GM12878 (cell line): ENCODE data around the gene SRCIN1. TPM values are rescaled to one million over a fixed set of nuclear protein-coding genes. Genes with fewer than 3 reads are reported as not detected.

Experiments used
- ATAC-seq: fragments of 200-7000 bp; cut with Tn5 transposase; 3 replicates; pipeline ENCODE4 v1.9.1; 2020; ENCODE audit warnings: mild to moderate bottlenecking, moderate library complexity
- BruUV-seq: library from RNA; stranded (reverse); fragments of 400-500 nt; replicated peaks from 2 replicates; lab custom pipeline; 2021; lab: Mats Ljungman, UMichigan
- CTCF ChIA-PET: fragments of 300-600 bp; sonication (Branson Sonifier 250); formaldehyde crosslinking; extraction: SDS; loops from one replicate; lab custom pipeline; 2021; ENCODE audit warnings: inconsistent platforms; lab: Yijun Ruan, JAX
- POLR2A ChIA-PET: fragments of 350-600 bp; formaldehyde crosslinking; extraction: SDS; loops from one replicate; lab custom pipeline; 2021; ENCODE audit warnings: inconsistent platforms; lab: Charles Lee
- RAD21 ChIA-PET: fragments of 300-600 bp; sonication (Branson Sonifier 250); formaldehyde crosslinking; loops from one replicate; lab custom pipeline; 2023; ENCODE audit warnings: antibody characterized with exemption; ENCODE audit not compliant: unreplicated experiment; lab: Charles Lee
- SMC1A ChIA-PET: fragments of 300-600 bp; sonication (Branson Sonifier 250); formaldehyde crosslinking; loops from one replicate; lab custom pipeline; 2023; ENCODE audit not compliant: unreplicated experiment, uncharacterized antibody; lab: Charles Lee
- DNase-seq: peaks from one replicate; pipeline ENCODE4 v3.0.0-alpha.2; 2011; ENCODE audit warnings: low read depth, low spot score
- FAIRE-seq: peaks from 3 replicates; lab custom pipeline; 2011; peaks lifted over from hg19 to GRCh38; lab: Jason Lieb, UNC
- H2AFZ ChIP-seq: 2 replicates; pipeline ENCODE4 v1.6.0; 2011; ENCODE audit warnings: low read depth, low read length, control low read depth; ENCODE audit not compliant: control insufficient read depth
- H3K27ac ChIP-seq: 2 replicates; pipeline ENCODE4 v1.5.1; 2011; ENCODE audit warnings: control low read depth; ENCODE audit not compliant: control insufficient read depth, insufficient read depth
- H3K27me3 ChIP-seq, 2 experiments: replicated peaks in 1 of 2; 2 replicates each; pipeline versions ENCODE4 v1.6.0 to v1.6.1; 2011; ENCODE audit warnings: low read length in 1 of 2; ENCODE audit not compliant: control insufficient read depth in 2 of 2, insufficient read depth in 2 of 2
- H3K36me3 ChIP-seq, 2 experiments: 2 replicates each; pipeline ENCODE4 v1.5.1; 2011; ENCODE audit warnings: low read length in 1 of 2; ENCODE audit not compliant: control insufficient read depth in 2 of 2, insufficient read depth in 2 of 2
- H3K4me1 ChIP-seq: 2 replicates; pipeline ENCODE4 v1.6.1; 2011; ENCODE audit warnings: mild to moderate bottlenecking, low read length, moderate library complexity, mixed read lengths; ENCODE audit not compliant: control insufficient read depth, insufficient read depth
- H3K4me2 ChIP-seq: 2 replicates; pipeline ENCODE4 v1.6.0; 2011; ENCODE audit warnings: control low read depth; ENCODE audit not compliant: control insufficient read depth, insufficient read depth
- H3K4me3 ChIP-seq: fragments of 200-600 bp; sonication (generic); 2 replicates; pipeline ENCODE4 v1.5.1; 2016
- H3K79me2 ChIP-seq: 2 replicates; pipeline ENCODE4 v1.6.0; 2011; ENCODE audit warnings: low read length; ENCODE audit not compliant: control insufficient read depth, insufficient read depth
- H3K9ac ChIP-seq: 2 replicates; pipeline ENCODE4 v1.8.0; 2011; ENCODE audit warnings: low read length, control low read depth, mixed read lengths; ENCODE audit not compliant: control insufficient read depth, insufficient read depth
- H3K9me3 ChIP-seq: replicated peaks from 3 replicates; pipeline ENCODE4 v1.5.1; 2011; ENCODE audit warnings: mild to moderate bottlenecking, low read length; ENCODE audit not compliant: control insufficient read depth, insufficient read depth
- H4K20me1 ChIP-seq: 2 replicates; pipeline ENCODE4 v1.6.0; 2011; ENCODE audit not compliant: control insufficient read depth, insufficient read depth
- CTCF ChIP-seq, 3 experiments: IDR thresholded peaks in 2 of 3; conservative IDR thresholded peaks in 1 of 3; 2 replicates each; pipeline ENCODE4 v1.5.1; 2011; ENCODE audit warnings: low read depth in 3 of 3, low read length in 3 of 3, mild to moderate bottlenecking in 3 of 3, control low read depth in 2 of 3, moderate library complexity in 2 of 3, inconsistent platforms in 1 of 3, mixed read lengths in 1 of 3; ENCODE audit not compliant: control insufficient read depth in 2 of 3, insufficient read depth in 1 of 3; ENCODE audit errors: extremely low read depth in 1 of 3
- ESRRA ChIP-seq: IDR thresholded peaks from 2 replicates; pipeline ENCODE4 v1.6.1; 2012; ENCODE audit warnings: mild to moderate bottlenecking, low read length, improper control_type of control experiment
- EZH2 ChIP-seq: IDR thresholded peaks from 2 replicates; pipeline ENCODE4 v1.6.1; 2012; ENCODE audit warnings: low read depth, mild to moderate bottlenecking, control low read depth, inconsistent platforms, low read length, borderline replicate concordance; ENCODE audit not compliant: control insufficient read depth
- JUND ChIP-seq: IDR thresholded peaks from 2 replicates; pipeline ENCODE4 v1.6.1; 2012; ENCODE audit warnings: low read depth, mild to moderate bottlenecking, low read length, improper control_type of control experiment, moderate library complexity
- POLR2AphosphoS5 ChIP-seq: IDR thresholded peaks from 2 replicates; pipeline ENCODE4 v1.6.1; 2011; ENCODE audit warnings: mild to moderate bottlenecking, low read length, inconsistent platforms
- TCF3 ChIP-seq: IDR thresholded peaks from 2 replicates; pipeline ENCODE4 v1.6.1; 2012; ENCODE audit warnings: low read depth, mild to moderate bottlenecking, low read length, borderline replicate concordance; ENCODE audit not compliant: insufficient read depth
- WGBS: methylation state at CpG from one replicate; pipeline ENCODE4 v1.1.6; 2016; ENCODE audit warnings: low lambda C conversion rate; ENCODE audit not compliant: insufficient replicate concordance, insufficient coverage; ENCODE audit errors: missing lambda C conversion rate; 5-methylcytosine and 5-hydroxymethylcytosine counted together
- in situ Hi-C: fragments of 300-500 bp; cut with MboI; formaldehyde crosslinking; loops from 9 replicates; pipeline ENCODE4 v1.14.3; 2018; ENCODE audit warnings: mixed read lengths
- intact Hi-C: fragments of 100-400 bp; cut with micrococcal nuclease; formaldehyde crosslinking; loops from one replicate; pipeline ENCODE4 v1.14.2; 2022; ENCODE audit not compliant: unreplicated experiment
- polyA plus RNA-seq, 11 experiments: library from polyadenylated mRNA; depleted of rRNA in 4 of 11; unstranded in 6 of 11; stranded (reverse) in 5 of 11; fragments of >200 nt; fragmentation: Nextera tagmentation in 4 of 11; fragmentation: Illumina TruSeq in 1 of 11; extraction: Ambion mirVana in 4 of 11; extraction: Trizol in 1 of 11; gene quantifications; 1 replicate in 1 of 11; 2 replicates in 10 of 11; pipeline versions ENCODE4 v1.2.1 to v1.2.3, GENCODE V29; 2011 to 2016; ENCODE audit warnings: inconsistent platforms in 2 of 11, missing spikeins in 2 of 11, low read depth in 1 of 11
- total RNA-seq, 4 experiments: library from RNA; depleted of rRNA in 3 of 4; stranded (reverse); fragments of >200 nt in 3 of 4; fragmentation: Illumina TruSeq in 1 of 4; extraction: Trizol in 1 of 4; gene quantifications; 2 replicates each; pipeline versions ENCODE4 v1.2.1 to v1.2.3, GENCODE V29; 2013 to 2021

Gene SRCIN1
- total and polyA plus RNA-seq, 10 of the 15 experiments (the other 5 are each of a cell fraction or from before 2014, with no cell fraction given) = under 0.01 to 0.74 (median 0.20) TPM; not detected in 3

DNA sequence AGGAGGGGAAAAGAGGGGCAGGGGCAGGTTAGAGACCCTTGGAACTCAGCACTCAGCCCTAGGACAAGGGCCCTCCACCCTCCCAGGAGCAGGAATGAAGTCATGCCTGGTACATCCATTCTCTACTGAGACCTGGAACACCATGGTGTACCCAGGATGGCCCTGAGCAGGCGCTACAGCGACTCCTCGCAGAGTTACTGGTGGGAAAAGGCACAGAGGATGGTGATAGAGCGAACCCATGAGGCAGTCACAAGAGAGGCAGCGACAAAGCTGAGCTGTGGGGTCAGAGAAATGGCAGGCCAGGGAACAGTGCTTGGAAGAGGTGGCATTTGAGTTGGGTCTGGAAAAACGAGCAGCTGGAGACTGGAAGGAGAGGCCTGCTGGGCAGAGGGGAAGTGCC lies 37.5 kb downstream of the SRCIN1 start:
- H2AFZ ChIP-seq = no peak overlapping the region
- no peak overlapping the region for H3K4me2 ChIP-seq
- no TSS peak for BruUV-seq
- H3K79me2 ChIP-seq = no peaks in the 10 kb centered on the region
- peaks cover 8% of the 10 kb centered on the region for H3K4me1 ChIP-seq
- TF ChIP-seq ESRRA (no peak), TCF3 (no peak), CTCF (IDR thresholded peaks at IDR 0.05 in 2 of 3, conservative IDR thresholded peaks at IDR 0.05 in 1 of 3; ENCODE audit: control insufficient read depth in 2 of 3, extremely low read depth in 1 of 3, insufficient read depth in 1 of 3, low read depth in 3 of 3, low read length in 3 of 3) (0 out of 6 replicates have a peak, but pooled peaks of 1 of the 3 experiments have one; percentile 2), EZH2 (no peak), JUND (no peak), POLR2AphosphoS5 (no peak)
- peaks cover 22 to 28% of the 10 kb centered on the region in 2 experiments for H3K27me3 ChIP-seq
- no peaks in the 10 kb centered on the region for H3K36me3 ChIP-seq
- ATAC-seq = no peak
- no peaks in the 10 kb centered on the region for H3K9me3 ChIP-seq
- RAD21 ChIA-PET = interaction anchor here (3.6 kb wide), 1 partner anchor 10 kb away, joined by 14 read pairs; no protein-coding TSS in a partner anchor
- CTCF ChIA-PET = interaction anchor here (3.1 kb wide), 1 partner anchor 10 kb away, joined by 15 read pairs; no protein-coding TSS in a partner anchor
- in situ Hi-C loops (no loop called here), intact Hi-C loops (no loop called here)
- WGBS = 15% methylated on average over 6 of the region's 6 CpGs
- FAIRE-seq = no peak
- no peak overlapping the region for H3K9ac ChIP-seq
- H4K20me1 ChIP-seq = no peaks in the 10 kb centered on the region
- SMC1A ChIA-PET = no interaction called here
- DNase-seq = no peak
- H3K27ac ChIP-seq = no peak overlapping the region
- H3K4me3 ChIP-seq = no peak overlapping the region
- POLR2A ChIA-PET = no interaction called here
